ENCODE measurements around the gene CDH26.

DNA sequence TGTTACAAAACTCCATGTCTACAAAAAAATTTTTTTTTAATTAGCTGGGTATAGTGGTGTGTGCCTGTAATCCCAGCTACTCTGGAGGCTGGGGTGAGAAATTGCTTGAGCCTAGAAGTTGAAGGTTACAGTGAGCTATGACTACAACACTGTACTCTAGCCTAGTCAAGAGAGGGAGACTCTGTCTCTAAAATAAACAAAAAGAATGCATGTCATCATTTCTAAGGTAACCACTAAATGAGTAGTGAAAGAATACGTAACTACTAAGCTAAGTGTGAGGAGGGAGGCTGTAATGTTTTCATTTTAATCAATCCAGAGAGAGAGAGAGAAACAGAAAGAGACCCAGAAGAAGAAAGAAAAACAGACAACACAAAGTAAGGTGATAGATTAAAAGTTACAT, 34.7 kb upstream of the CDH26 start:
- TF ChIP-seq, protein P1, sequence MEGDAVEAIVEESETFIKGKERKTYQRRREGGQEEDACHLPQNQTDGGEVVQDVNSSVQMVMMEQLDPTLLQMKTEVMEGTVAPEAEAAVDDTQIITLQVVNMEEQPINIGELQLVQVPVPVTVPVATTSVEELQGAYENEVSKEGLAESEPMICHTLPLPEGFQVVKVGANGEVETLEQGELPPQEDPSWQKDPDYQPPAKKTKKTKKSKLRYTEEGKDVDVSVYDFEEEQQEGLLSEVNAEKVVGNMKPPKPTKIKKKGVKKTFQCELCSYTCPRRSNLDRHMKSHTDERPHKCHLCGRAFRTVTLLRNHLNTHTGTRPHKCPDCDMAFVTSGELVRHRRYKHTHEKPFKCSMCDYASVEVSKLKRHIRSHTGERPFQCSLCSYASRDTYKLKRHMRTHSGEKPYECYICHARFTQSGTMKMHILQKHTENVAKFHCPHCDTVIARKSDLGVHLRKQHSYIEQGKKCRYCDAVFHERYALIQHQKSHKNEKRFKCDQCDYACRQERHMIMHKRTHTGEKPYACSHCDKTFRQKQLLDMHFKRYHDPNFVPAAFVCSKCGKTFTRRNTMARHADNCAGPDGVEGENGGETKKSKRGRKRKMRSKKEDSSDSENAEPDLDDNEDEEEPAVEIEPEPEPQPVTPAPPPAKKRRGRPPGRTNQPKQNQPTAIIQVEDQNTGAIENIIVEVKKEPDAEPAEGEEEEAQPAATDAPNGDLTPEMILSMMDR (IDR thresholded peaks at IDR 0.05), result no peak
- TF ChIP-seq ZFX (IDR thresholded peaks at IDR 0.05; ENCODE audit: borderline replicate concordance), result no peak

Data from 22Rv1 (cell line).